CD4-positive, alpha-beta T cell treated with Interleukin-10 for 1 hour (primary cell): ENCODE measurements around the gene MIEF1.
"Not testable (repeated sequence)": the region's sequence is repeated elsewhere in the genome, so short reads cannot be mapped to it uniquely, and the experiment has no call there.

Experiments
- DNase-seq: peaks from one replicate; pipeline ENCODE4 v3.0.0-alpha.2; 2020

The MIEF1 gene

GRCh38 chr22:39490966-39491680, 11.0 kb upstream of the MIEF1 start:
- DNase-seq = no peak

DNA sequence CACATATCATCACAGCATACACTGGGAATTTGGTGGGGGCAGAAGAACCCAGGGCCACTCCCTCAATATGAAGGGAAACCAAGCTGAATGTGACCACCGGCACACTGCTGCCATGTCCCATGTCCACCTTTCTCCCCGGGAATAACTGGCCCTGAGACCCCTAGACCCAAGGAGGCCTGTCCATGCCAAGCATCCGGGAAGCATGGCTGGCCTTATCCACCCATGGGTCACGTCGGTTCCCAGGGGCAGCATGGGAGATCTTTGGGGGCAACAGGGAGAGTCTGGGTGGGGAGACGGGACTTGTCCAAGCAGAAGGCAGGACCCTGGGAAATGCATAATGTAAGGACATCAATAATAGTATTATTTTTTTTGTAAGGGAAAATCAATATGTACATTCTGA, 10.4 kb upstream of the MIEF1 start:
- DNase-seq = no peak

- no peak for DNase-seq
Measured at GRCh38 chr22:39492186-39492585, 9.9 kb upstream of the MIEF1 start.

- no peak for DNase-seq
Measured at GRCh38 chr22:39493759-39494158, 8.3 kb upstream of the MIEF1 start.

DNA sequence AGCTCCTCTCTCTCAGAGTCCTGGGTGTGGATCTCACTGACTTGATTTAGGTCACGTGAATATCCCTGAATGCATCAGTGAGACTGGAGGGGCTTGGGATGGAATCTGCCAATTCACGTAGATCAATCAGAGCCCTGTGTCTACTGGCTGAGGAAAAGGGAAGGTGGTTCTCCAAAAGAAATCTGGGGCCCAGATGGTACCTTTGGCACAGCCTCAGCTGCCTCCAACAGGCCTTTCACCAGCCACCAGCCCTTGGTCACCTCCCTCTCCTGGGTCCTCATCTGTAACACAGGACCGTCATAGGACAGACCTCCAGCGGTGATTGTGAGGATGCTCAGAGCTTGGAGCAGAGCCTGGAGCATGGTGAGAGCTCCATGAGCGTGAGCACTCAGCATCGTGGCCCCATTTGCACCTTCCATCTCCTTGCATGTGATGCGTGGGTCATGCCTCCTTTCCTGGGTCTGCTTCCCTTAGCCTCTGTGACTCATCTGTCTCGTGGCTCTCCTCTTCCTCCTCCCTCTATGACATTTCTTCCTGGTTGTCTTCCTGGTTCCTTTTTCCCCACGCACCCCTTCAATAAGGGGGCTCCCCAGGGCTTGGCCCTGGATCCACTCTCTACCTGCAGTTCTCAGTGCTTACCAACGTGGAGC, 7.5 kb upstream of the MIEF1 start:
- no peak for DNase-seq

- peak; percentile 61 for DNase-seq
Measured at GRCh38 chr22:39496131-39496838, 5.8 kb upstream of the MIEF1 start.

GRCh38 chr22:39497429-39497828, 4.7 kb upstream of the MIEF1 start:
- no peak for DNase-seq

DNA sequence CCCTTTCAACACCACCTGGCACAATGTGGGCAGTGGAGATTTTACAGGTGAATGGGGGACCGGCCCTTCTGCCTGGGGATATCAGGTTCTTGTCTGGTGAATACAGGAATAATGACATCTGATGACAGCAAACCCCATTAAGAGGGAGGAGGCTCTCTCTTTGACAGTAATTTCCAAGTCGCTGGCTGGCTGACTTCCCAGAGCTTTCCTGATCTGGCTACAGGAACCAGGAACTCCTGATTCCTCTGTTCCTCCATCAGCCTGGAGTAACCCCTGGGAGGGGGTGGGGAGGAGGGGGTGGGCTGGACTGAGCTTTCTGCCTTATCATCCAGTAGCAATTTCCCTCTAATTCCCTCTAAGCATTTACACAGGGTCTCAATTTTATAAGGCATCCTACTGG, 3.7 kb upstream of the MIEF1 start:
- DNase-seq = no peak

DNA sequence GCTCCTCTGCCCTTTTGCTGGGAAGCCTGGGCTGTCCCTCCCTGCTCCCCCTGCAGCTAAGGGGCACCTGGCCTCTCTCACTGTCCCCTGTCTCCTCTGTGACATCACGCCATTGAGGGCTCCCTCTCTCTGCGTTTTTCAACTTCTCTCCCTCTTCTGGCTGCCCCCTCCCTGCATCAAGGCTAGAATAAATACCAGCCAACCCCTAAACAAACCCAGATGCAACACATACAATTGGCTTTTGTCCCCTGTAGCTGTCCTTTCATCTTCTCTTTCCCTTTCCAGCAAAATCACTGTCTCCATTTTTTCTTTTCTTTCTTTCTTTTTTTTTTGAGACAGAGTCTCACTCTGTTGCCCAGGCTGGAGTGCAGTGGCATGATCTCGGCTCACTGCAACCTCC, 3.3 kb upstream of the MIEF1 start:
- DNase-seq = no peak

GRCh38 chr22:39500101-39500500, 2.0 kb upstream of the MIEF1 start:
- DNase-seq = no peak

GRCh38 chr22:39501644-39502108, 414 bp upstream of the MIEF1 start:
- no peak for DNase-seq

GRCh38 chr22:39502789-39503409, 809 bp downstream of the MIEF1 start:
- no peak for DNase-seq

GRCh38 chr22:39503630-39504029, 1.5 kb downstream of the MIEF1 start:
- no peak for DNase-seq

- DNase-seq = no peak
Measured at GRCh38 chr22:39504071-39504470, 2.0 kb downstream of the MIEF1 start.

DNA sequence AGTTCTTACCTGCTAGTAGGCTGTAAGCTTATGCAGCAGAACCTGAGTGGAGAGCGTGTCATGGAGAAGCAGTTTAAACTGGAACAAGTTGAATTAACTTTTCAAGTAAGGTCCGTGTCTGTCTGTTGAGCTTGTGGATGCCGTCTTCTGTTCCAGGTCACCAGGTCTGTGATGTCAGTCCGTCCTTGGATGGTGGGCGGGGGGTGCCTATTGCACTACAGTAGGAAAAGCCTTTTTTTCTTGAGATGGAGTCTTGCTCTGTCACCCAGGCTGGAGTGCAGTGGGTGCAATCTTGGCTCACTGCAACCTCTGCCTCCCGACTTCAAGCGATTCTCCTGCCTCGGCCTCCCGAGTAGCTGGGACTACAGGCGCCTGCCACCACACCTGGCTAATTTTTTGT, 4.9 kb downstream of the MIEF1 start:
- DNase-seq = not testable (repeated sequence)

DNA sequence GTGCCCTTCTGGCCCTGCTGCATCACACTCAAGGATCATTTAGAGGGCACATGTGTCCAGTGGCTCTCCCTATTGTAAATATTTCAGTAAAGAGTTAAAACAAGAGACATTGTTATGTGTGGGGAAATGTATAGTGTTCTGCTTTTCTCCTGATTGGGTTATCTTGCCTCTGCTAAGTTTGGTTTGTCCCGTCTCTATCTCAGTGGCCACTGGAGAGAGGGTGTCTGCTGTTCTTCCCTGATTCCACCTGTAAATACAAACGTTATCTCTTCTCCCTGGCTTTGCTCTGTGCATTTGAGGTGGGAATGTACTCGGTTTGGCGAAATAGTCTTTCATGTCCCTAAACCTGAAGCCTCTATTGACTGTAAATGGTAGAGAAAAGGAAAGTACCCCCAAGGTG, 6.3 kb downstream of the MIEF1 start:
- no peak for DNase-seq

- no peak for DNase-seq
Measured at GRCh38 chr22:39510529-39511149, 8.5 kb downstream of the MIEF1 start.

DNA sequence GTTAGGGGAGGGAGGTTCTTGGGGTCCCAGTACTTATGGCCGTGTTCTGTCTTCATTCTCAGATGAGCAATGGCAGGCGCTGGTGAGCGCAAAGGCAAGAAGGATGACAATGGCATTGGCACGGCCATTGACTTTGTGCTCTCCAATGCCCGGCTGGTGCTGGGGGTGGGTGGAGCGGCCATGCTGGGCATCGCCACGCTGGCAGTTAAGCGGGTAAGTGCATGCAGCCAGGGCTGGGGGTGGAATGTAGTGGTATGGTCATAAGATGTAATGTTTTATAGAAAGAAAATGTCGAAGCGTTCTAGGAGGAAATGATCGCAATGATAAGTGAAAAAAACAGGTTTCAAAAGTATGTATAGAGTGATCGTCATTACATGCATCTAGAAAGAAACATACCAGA, 9.1 kb downstream of the MIEF1 start:
- no peak for DNase-seq

GRCh38 chr22:39512026-39512425, 9.9 kb downstream of the MIEF1 start:
- DNase-seq = no peak

DNA sequence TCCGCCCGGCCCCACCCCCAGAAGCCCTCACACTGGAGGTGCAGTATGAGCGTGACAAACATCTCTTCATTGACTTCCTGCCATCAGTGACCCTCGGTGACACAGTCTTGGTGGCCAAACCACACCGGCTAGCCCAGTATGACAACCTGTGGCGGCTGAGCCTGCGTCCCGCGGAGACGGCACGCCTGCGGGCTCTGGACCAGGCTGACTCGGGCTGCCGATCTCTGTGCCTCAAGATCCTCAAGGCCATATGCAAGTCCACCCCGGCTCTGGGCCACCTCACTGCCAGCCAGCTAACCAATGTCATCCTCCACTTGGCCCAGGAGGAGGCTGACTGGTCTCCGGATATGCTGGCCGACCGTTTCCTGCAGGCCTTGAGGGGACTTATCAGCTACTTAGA, 11.7 kb downstream of the MIEF1 start:
- DNase-seq = no peak

DNA sequence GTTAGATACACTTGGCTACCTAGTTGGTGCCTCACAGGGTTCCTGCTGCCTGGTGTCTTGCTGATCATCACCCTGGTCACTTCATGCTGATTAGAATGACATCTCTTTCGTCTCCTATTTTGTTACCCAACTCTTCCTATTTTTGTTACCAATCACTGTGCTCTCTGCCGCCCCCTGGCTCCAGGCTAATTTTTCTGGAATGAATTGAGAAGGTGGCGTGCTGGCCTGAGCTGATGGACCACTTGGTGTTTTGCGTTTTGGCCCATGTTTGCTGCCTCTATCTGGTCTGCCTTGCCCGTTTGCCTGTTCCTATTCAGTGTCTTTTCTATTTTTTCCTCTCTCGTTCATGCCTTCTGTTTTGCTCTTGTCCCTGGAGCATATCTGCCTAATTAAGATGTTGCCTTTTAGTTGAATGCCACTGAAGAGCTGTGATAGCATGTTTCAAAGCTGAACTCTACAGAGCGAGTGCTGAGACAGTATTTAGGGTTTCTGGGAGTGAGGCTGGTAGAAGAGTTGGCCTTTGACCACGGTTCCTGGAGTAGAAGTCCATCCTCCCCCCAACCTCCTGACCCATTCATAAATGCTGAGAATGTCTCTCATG, 12.4 kb downstream of the MIEF1 start:
- DNase-seq = peak; percentile 59

DNA sequence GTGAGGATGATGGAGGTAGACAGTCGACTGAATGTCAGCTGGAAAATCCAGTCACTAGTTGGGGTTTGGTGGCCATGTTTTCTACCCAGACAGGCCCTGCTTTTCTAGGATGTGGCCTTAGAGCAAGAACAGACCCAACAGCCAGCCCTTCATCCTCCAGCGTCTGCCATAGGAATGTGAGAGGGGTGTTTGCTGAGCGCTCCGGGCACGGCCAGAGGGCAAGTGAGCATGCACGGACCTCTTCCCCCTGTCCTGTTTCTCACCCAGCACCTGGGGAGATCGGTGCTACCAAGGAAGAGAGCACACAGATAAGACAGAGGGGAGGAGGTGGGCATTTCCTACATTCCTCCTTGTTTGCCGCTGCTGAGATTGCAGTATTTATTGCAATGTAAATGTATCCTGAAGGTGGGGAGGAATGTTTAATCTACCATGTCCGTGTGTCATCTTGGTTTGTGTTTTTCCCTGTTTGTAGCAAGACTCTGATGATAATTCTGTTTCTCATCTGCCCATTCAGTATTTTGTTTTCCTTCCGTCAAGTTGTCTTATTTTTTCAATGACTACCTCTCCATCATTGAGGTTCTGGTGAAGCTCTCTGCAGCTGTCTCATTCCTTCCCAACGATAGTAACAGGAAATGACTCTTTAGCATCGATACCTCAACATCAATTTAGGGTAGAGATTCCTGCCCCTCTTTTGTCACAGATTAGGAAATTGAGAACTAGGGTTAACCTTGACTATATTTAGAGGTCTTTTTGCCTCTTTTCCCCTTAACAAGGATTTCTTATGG, 13.4 kb downstream of the MIEF1 start:
- no peak for DNase-seq
